ENCODE data around the gene SEC14L5.

The SEC14L5 gene

DNA sequence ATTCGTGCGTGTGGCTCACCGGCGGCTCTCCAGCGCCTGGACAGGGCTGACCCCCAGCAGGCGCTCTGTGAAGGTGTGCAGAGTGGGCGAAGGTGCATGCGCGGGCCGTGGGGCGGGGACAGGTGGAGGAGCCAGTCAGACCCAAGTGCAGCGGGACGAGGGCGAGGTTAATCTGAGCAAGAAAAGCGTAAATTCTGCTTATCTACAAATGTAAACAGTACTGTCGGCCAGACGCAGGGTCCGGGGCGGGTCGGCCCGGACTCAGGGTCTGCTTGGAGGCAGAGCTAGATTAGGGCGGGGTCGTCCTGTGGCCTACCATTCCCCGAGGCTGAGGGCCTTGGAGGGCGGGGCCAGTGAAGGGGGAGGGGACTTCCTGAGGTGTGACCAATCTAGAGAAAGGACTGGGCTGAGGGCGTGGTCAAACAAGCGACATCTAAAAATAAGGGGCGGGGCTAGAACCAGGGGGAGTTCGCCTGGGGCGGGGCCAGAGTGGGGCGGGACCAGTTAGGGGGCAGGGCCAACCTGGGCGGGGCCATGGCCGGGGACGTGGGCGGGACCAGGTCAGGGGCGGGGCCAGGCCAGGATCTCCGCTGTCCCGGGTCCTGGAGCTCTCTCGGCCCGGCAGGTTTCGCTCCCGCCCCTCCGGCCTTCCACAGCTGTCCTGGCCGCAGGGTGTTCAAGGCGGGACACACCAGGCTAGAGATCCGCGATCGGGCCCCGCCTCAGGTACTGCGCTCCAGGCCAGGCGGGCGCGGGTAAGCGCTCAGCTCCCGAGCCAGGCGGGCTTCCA lies at the start of gene SEC14L5:
Gene SEC14L5, plus strand, starts transcription at position 611 of the 790 bp plus-strand sequence. CDS start 994 bp downstream, outside the sequence.
- TF ChIP-seq, protein P1, sequence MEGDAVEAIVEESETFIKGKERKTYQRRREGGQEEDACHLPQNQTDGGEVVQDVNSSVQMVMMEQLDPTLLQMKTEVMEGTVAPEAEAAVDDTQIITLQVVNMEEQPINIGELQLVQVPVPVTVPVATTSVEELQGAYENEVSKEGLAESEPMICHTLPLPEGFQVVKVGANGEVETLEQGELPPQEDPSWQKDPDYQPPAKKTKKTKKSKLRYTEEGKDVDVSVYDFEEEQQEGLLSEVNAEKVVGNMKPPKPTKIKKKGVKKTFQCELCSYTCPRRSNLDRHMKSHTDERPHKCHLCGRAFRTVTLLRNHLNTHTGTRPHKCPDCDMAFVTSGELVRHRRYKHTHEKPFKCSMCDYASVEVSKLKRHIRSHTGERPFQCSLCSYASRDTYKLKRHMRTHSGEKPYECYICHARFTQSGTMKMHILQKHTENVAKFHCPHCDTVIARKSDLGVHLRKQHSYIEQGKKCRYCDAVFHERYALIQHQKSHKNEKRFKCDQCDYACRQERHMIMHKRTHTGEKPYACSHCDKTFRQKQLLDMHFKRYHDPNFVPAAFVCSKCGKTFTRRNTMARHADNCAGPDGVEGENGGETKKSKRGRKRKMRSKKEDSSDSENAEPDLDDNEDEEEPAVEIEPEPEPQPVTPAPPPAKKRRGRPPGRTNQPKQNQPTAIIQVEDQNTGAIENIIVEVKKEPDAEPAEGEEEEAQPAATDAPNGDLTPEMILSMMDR (IDR thresholded peaks at IDR 0.05; ENCODE audit: control insufficient read depth, extremely low read depth, insufficient read depth) = no peak
- DNase-seq (ENCODE audit: low read depth) = peak; percentile 95

DNA sequence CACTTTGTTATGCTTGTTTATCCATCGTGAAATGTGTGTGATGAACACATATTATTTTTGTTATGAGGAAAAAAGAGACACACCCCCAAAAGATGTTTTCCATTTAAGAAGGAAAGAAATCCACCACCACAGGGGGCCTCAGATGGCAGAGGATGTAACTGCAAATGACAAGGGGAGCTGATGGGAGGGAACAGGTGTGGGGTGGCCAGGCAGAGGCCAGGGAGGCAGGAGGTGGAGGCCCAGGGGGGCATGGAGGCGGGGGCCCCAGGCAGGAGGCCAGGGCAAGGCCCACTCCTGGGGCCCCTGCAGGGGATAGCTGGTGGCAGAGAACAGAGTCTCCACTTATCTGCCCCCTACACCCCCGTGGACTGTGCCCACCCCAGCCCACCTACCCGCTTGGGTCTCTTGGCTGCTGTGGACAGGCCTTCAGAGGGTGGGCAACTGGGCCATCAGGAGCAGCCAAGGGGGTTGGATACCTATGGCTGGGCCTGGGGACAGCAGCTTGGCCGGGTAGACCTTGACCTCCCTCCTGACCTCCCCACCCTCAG lies 49.2 kb upstream of the SEC14L5 start:
- no peak overlapping the region for H3K4me3 ChIP-seq (ENCODE audit: low read depth, low read length)
- DNase-seq (ENCODE audit: low read depth) = no peak
- TF ChIP-seq, protein P1 (IDR thresholded peaks at IDR 0.05; ENCODE audit: control insufficient read depth, extremely low read depth, insufficient read depth) = no peak

More for the DNA sequence above, at the start of gene SEC14L5:
- H3K4me3 ChIP-seq (ENCODE audit: low read depth, low read length) = peak within 1 kb of the TSS; percentile 50

DNA sequence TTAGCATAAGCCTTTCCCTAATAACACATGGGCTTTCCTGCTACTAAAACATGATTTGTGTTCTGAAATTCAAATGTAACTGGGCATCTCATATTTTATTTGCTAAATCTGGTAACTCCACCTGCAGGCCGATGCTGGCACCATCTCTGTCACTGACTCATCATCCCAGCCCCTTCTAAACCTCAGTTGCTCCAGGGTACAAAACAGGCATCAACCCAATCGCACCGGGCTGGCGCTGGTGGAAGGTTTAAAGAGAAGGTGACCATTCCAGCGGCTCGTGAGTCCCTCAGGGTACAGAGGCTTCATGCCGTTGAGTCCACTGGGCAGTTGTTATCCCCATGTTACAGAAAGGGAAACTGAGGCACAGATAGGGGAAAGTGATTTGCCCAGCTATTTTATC lies 48.3 kb upstream of the SEC14L5 start:
- H3K4me3 ChIP-seq (ENCODE audit: low read depth, low read length) = no peak overlapping the region
- no peak for DNase-seq (ENCODE audit: low read depth)
- TF ChIP-seq, protein P1 (IDR thresholded peaks at IDR 0.05; ENCODE audit: control insufficient read depth, extremely low read depth, insufficient read depth) = no peak

DNA sequence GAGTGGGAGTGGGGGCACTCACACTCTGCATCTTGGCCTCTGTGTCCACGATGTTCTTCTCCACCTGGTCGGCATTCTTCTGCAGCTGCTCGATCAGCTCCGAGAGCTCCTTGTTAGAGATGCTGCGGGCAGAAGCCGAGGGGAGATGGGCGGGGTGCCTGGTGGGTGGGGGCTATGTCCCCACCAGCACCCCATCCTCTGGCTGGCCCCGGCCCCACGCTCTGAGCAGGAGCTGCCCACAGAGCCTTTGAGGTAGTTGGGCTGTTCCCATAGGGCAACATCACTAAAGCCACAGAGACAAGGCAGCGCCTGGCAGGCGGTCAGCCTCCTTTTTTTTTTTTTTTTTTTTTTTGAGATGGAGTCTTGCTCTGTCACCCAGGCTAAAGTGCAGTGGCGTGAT lies 47.3 kb upstream of the SEC14L5 start:
- no peak for DNase-seq (ENCODE audit: low read depth)
- H3K4me3 ChIP-seq (ENCODE audit: low read depth, low read length) = no peak overlapping the region
- TF ChIP-seq, protein P1 (IDR thresholded peaks at IDR 0.05; ENCODE audit: control insufficient read depth, extremely low read depth, insufficient read depth) = no peak

DNA sequence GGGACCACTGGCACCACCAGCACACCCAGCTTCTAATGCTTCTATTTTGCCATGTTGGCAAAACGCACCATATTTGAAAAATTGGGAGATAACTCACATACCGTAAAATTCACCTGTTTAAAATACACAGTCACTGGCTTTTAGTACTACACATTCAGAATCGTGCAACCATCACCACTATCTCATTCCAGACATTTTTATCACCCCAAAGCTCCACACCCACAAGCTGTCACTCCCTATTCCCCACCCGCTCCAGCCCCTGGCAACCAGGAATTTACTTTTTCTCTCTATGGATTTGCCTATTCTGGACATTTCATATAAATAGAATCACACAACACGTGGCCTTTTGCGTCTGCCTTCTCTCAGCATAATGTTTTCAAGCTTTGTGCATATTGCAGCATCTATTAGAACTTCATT lies 46.2 kb upstream of the SEC14L5 start:
- TF ChIP-seq, protein P1 (IDR thresholded peaks at IDR 0.05; ENCODE audit: control insufficient read depth, extremely low read depth, insufficient read depth) = no peak
- DNase-seq (ENCODE audit: low read depth) = no peak
- no peak overlapping the region for H3K4me3 ChIP-seq (ENCODE audit: low read depth, low read length)

DNA sequence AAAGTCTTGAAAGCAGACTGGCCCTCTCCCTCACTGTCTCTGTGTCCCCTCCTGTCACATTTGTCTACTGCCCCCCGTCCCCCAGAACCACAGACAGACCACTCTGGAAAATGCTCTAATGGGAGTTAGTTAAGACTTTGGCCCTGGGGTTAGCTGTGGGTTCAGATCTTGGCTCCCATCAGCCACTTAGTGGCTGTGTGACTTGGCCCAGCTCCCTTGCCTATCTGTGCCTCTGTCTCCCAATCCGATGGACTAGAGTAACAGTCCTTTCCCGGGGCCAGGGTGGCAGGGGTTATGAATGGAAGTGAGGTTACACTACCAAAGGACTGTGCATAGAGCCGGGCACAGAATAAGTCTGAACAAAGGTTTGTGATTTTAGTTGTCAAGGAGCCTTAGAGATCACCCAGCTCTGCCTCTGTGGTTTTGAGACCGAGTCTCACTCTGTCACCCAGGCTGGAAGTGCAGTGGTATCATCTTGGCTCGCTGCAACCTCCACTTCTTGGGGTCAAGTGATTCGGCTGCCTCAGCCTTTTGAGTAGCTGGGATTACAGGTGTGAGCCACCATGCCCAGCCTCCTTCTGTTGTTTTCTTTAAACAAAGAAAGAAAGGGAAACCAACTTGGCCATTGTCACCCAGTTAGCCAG lies 44.9 kb upstream of the SEC14L5 start:
- no peak overlapping the region for H3K4me3 ChIP-seq (ENCODE audit: low read depth, low read length)
- TF ChIP-seq, protein P1 (IDR thresholded peaks at IDR 0.05; ENCODE audit: control insufficient read depth, extremely low read depth, insufficient read depth) = no peak
- DNase-seq (ENCODE audit: low read depth) = no peak

Data from LNCaP clone FGC (cell line).